Lung (tissue), 12 donors: ENCODE measurements around the gene PPM1B. TPM values are rescaled to one million over a fixed set of nuclear protein-coding genes. Genes with fewer than 3 reads are reported as not detected.
A peak's percentile ranks its signal among the peaks of the same experiment; 100 is the strongest.

Experiments used
- ATAC-seq: fragments of 200-7000 bp; cut with Tn5 transposase; one replicate; pipeline ENCODE4 v1.9.1; 2020; ENCODE audit warnings: moderate number of reproducible peaks; ENCODE audit not compliant: insufficient read depth, low FRiP score
- DNase-seq, 3 donors: peaks; one replicate each; pipeline ENCODE4 v3.0.0-alpha.2; 2013 to 2017
- H3K27ac ChIP-seq, 2 donors: one replicate each; pipeline ENCODE4 v1.5.1; 2013; ENCODE audit warnings: mild to moderate bottlenecking in 2 of 2, moderate library complexity in 2 of 2, control low read depth in 1 of 2, inconsistent platforms in 1 of 2, low read depth in 1 of 2, low read length in 1 of 2
- H3K27me3 ChIP-seq, 3 donors: one replicate each; pipeline ENCODE4 v1.5.1; 2013; ENCODE audit warnings: low read length in 2 of 3; ENCODE audit not compliant: control insufficient read depth in 3 of 3, insufficient read depth in 3 of 3
- H3K36me3 ChIP-seq, 4 donors: one replicate each; pipeline ENCODE4 v1.5.1; 2013; ENCODE audit warnings: low read length in 4 of 4, mild to moderate bottlenecking in 1 of 4, moderate library complexity in 1 of 4; ENCODE audit not compliant: control insufficient read depth in 4 of 4, insufficient read depth in 4 of 4
- H3K4me1 ChIP-seq, 5 donors: one replicate each; pipeline ENCODE4 v1.5.1; 2013; ENCODE audit warnings: low read length in 5 of 5, mild to moderate bottlenecking in 2 of 5, moderate library complexity in 1 of 5; ENCODE audit not compliant: control insufficient read depth in 5 of 5, insufficient read depth in 5 of 5
- H3K4me3 ChIP-seq: one replicate; pipeline ENCODE4 v1.5.1; 2013; ENCODE audit warnings: mild to moderate bottlenecking, control low read depth, moderate library complexity
- H3K9ac ChIP-seq, 2 donors: one replicate each; pipeline ENCODE4 v1.5.1; 2013; ENCODE audit warnings: low read length in 2 of 2, control low read depth in 1 of 2; ENCODE audit not compliant: insufficient read depth in 1 of 2
- H3K9me3 ChIP-seq, 4 donors: one replicate each; pipeline ENCODE4 v1.5.1; 2013; ENCODE audit warnings: low read length in 3 of 4, mild to moderate bottlenecking in 1 of 4, moderate library complexity in 1 of 4; ENCODE audit not compliant: control insufficient read depth in 4 of 4, insufficient read depth in 3 of 4
- CTCF ChIP-seq: IDR thresholded peaks from 2 replicates; pipeline ENCODE4 v1.5.1; 2012; ENCODE audit warnings: mild to moderate bottlenecking; ENCODE audit errors: control extremely low read depth, extremely low read depth
- WGBS, 2 donors: extraction: QIAGEN DNeasy Blood & Tissue Kit; methylation state at CpG; one replicate each; pipeline ENCODE4 v1.1.7; 2013; 5-methylcytosine and 5-hydroxymethylcytosine counted together
- polyA plus RNA-seq, 2 donors: library from polyadenylated mRNA; stranded (reverse); fragments of 200-250 nt; gene quantifications; one replicate each; pipeline ENCODE4 v1.2.1, GENCODE V29; 2013
- total RNA-seq, 2 donors: library from RNA; depleted of rRNA in 1 of 2; stranded (reverse); fragments of >200 nt in 1 of 2; gene quantifications; one replicate each; pipeline ENCODE4 v1.2.1, GENCODE V29; 2014 to 2021
- donor health status: control.
- donor health status: control.
- donor health status: Bipolar disorder and iron deficiency.
- donor health status: healthy.
- donor health status: DM: yes; HTN: yes; CAD: no.

The PPM1B gene
- total and polyA plus RNA-seq, 4 donors, result 18.2 to 66.2 (median 29.6) TPM

DNA sequence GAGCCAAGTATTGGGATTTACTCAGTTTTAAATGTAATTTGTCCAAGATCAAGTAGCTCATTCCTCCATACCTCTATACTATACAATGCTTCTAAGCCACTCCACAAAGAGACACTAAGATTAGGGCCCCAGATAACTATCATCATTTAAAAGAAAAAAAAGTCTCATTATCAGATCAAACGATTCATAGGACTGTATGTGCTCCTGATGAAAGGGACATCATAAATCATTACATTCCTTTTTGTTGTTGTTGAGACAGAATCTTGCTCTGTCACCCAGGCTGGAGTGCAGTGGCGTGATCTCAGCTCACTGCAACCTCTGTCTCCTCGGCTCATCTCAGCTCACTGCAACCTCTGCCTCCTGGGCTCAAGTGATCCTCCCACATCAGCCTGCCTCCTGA lies 104.4 kb downstream of the PPM1B start:
- ATAC-seq (no peak), DNase-seq (no peak)
- no peak overlapping the region for H3K4me3 ChIP-seq
- H3K9me3 ChIP-seq, result peaks cover 0 to 2% (median 0%) of the 10 kb centered on the region in 4 donors
- H3K4me1 ChIP-seq, result no peaks in the 10 kb centered on the region
- no peak for TF ChIP-seq CTCF
- no peak overlapping the region for H3K27ac ChIP-seq
- H3K36me3 ChIP-seq, result no peaks in the 10 kb centered on the region
- no peaks in the 10 kb centered on the region for H3K27me3 ChIP-seq
- no peak overlapping the region for H3K9ac ChIP-seq
- 70 to 75% methylated on average over 3 of the region's 3 CpGs for WGBS, 2 donors

GRCh38 chr2:44273596-44273995 lies 104.9 kb downstream of the PPM1B start:
- H3K27me3 ChIP-seq, result no peaks in the 10 kb centered on the region
- H3K9ac ChIP-seq, result no peak overlapping the region
- TF ChIP-seq CTCF, result no peak
- H3K4me3 ChIP-seq, result no peak overlapping the region
- no peak for ATAC-seq
- no peaks in the 10 kb centered on the region for H3K36me3 ChIP-seq
- no peaks in the 10 kb centered on the region for H3K4me1 ChIP-seq
- H3K27ac ChIP-seq, result no peak overlapping the region
- 19 to 55% methylated on average over 2 of the region's 2 CpGs for WGBS, 2 donors
- H3K9me3 ChIP-seq, result peaks cover 0 to 2% (median 0%) of the 10 kb centered on the region in 4 donors
- peak in 2 of 3 donors; percentile 6 to 34 for DNase-seq

- Histone ChIP-seq H3K9me3 (peaks cover 0 to 2% (median 0%) of the 10 kb centered on the region in 4 donors), H3K36me3 (no peaks in the 10 kb centered on the region), H3K27me3 (no peaks in the 10 kb centered on the region), H3K9ac (no peak overlapping the region), H3K4me1 (no peaks in the 10 kb centered on the region), H3K4me3 (no peak overlapping the region), H3K27ac (no peak overlapping the region)
- 67 to 81% methylated on average over 2 of the region's 2 CpGs for WGBS, 2 donors
- DNase-seq, result no peak
- ATAC-seq, result no peak
- no peak for TF ChIP-seq CTCF
Observed at GRCh38 chr2:44275927-44276303, 107.2 kb downstream of the PPM1B start.

DNA sequence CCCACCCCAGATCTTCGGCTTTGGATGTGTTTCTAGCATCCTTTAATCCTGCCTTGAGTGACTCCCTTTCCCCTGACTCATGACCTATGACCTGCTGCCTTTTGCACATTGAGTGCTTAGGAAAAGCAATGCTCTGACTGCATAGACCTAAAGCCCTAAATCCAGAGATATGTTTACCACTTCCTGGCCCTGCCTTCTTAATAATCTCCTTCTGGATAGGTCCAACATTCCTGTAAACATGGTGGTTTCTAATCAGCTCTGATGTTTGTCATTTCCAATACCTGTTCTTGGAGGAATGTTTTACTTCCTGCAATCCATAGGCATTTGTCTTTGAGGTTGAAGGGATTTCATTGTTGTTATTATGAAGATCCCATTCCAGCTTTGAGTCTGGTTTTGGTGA lies 108.9 kb downstream of the PPM1B start:
- Histone ChIP-seq H3K9ac (no peak overlapping the region), H3K4me3 (no peak overlapping the region), H3K4me1 (no peaks in the 10 kb centered on the region), H3K9me3 (no peaks in the 10 kb centered on the region), H3K36me3 (no peaks in the 10 kb centered on the region), H3K27ac (no peak overlapping the region), H3K27me3 (no peaks in the 10 kb centered on the region)
- DNase-seq, result no peak
- no peak for TF ChIP-seq CTCF
- 69 to 83% methylated on average over 1 of the region's 1 CpG for WGBS, 2 donors
- ATAC-seq, result no peak
